CD4-positive, alpha-beta T cell treated with Interferon alpha-2 for 1 hour (primary cell): ENCODE measurements around the gene ETS2.

ENCODE experiments used
- DNase-seq, 2 donors: peaks; one replicate each; pipeline ENCODE4 v3.0.0-alpha.2; 2020 to 2022

ETS2 gene

DNA sequence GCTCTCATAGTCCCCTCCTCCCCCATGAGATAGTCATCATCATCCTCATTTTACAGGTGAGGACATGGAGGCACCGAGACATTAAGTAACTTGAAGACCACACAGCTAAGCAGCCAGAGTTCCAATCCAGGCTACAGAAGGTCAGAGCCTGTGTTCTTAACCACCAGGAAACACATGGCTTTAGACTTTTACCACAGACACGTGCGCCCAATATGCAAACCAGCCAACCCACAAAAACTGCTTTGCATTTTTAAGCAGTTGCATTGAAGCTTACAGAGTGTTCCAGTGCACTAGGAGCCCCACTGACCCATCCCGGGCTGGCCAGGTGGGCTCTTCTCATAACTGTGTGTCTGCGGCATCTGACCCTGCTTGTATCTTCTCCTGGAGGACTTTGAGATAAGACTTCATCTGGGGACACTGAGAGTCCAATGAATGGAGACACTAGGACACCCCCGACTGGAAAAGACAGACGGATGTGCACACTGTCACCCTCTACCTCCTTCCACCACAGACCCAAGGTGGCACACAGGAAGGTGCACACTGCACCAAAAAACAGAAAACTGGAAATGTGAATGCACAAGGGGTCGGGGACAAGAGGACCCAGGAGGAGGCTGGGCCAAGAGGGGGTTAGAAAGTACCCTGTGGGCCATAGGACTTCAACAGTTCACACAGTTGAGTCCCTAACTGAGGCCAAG, 56.4 kb downstream of the ETS2 start:
- DNase-seq: peak in 1 of 2 donors; percentile 15

DNA sequence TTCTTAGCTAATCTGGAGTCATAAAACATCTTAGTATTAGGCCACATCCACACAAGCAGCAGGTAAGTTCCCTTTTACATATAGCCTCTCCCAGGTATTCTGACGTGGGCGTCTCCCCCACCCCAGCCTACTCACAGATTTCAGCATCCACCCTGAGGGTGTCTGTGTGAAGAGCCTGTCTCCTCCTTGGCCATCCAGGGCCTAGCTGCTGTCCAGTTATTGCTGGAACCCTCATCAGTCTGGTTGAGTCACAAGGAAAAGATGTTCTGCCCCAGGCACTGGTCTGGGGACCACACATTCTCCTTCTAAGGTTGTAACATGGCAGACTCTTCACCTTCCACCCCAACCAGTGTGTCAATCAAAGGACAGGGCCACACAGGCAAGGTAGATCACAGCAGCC, 57.6 kb downstream of the ETS2 start:
- no peak for DNase-seq

DNA sequence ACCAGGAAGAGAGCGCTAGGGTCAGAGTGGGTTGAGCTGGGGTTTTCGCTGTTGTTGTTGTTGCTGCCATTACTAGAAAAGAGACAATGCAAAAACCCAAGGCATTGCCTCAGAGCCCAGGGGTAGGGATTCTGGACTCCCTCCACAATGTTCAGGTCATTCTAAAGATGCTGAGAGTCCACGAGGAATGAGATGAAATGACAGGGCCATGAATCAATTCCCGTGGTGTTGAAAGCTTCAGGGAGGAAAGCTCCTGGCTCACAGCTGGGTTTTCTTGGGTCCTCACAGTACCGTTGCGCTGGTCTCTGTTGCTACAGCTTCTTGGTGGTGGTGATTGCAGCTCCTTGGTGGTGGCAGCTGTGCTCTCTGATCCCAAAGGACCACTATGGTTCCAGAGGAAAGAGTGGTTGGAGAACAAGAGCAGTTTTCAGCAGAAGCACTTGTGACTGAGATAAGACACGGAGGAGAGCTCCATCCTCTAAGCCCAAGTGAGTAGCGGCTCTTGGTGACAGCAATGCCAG, 58.2 kb downstream of the ETS2 start:
- no peak for DNase-seq

DNA sequence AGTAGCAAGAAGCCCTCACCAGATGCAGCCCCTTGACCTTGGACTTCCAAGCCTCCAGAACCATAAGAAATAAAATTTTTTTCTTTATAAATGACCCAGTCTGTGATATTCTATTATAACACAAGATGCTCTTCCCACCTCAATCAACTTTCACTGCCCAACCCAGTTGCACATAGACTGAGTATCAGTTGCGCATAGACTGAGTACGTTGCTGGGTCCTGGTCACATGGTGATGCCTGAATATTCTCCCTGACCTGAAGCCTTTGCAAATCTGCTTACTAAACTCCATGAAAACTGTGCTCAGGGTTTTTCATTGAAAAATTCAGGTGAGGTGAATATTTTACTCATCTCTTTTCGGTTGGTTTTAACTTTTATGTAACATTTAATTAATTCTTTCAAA, 59.2 kb downstream of the ETS2 start:
- no peak for DNase-seq

DNA sequence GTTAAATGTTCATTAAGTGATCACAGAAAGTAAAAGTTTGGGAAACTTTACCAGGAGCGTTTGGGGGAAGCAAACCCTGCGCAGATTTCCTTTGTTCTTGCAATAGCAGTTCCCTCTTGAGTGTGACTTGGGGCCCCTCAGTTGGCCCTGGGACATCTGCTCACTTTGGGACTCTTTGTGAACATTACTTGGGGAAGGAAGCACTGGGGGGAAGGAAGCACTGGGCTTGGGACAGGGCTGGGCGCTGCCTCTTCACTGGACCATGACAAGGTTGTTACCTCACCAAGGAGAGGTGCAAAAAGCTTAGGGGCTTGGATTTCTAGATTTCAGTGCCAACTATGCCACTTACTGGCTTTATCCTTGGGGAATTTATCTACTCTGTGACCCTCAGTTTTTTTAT, 63.5 kb downstream of the ETS2 start:
- peak in 1 of 2 donors; percentile 13 for DNase-seq

DNA sequence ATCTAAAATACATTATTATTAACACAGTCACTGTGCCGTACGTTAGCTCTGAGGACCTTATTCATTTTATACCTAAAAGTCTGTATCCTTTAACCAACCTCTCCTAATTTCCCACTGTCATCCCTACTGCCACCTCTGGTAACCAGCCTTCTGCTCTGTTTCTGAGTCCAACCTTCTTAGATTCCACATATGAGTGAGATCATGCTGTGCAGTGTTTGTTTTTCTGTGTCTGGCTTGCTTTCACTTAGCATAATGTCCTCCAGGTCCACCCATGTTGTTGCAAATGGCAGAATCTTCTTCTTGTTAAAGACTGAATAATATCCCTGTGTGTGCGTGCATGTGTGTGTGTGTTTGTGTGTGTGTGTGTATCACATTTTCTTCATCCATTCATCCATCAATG, 64.2 kb downstream of the ETS2 start:
- no peak for DNase-seq
